Keratinocyte (primary cell): ENCODE results near the gene SERINC5.

ENCODE experiments used
- CTCF ChIP-seq, 3 experiments: IDR thresholded peaks in 1 of 3; conservative IDR thresholded peaks in 1 of 3; optimal IDR thresholded peaks in 1 of 3; 2 replicates in 2 of 3; 3 replicates in 1 of 3; pipeline versions ENCODE3 to v1.5.1; 2011; ENCODE audit warnings: low read length in 3 of 3, mild to moderate bottlenecking in 3 of 3, moderate library complexity in 2 of 3, control low read depth in 1 of 3, inconsistent platforms in 1 of 3; ENCODE audit not compliant: insufficient read depth in 2 of 3; ENCODE audit errors: extremely low read depth in 1 of 3
- EZH2 ChIP-seq: IDR thresholded peaks from one replicate; pipeline ENCODE4 v1.6.1; 2012; ENCODE audit warnings: inconsistent platforms, mild to moderate bottlenecking, low read length, moderate library complexity

- TF ChIP-seq CTCF (optimal IDR thresholded peaks at IDR 0.05 in 1 of 3, IDR thresholded peaks at IDR 0.05 in 1 of 3, conservative IDR thresholded peaks at IDR 0.05 in 1 of 3; ENCODE audit: extremely low read depth in 1 of 3, insufficient read depth in 2 of 3, low read length in 3 of 3) (no peak), EZH2 (no peak)
Measured at GRCh38 chr5:80097451-80097850, 158.4 kb downstream of the SERINC5 start.
